Endothelial cell of umbilical vein (primary cell): Measurements from ENCODE around the gene ZNF618.

Experiments used
- CTCF ChIP-seq, 2 donors: IDR thresholded peaks; 1 replicate in 1 of 2; 2 replicates in 1 of 2; pipeline ENCODE4 v1.5.1; 2011; ENCODE audit warnings: low read length in 2 of 2, mild to moderate bottlenecking in 2 of 2, moderate library complexity in 2 of 2, control low read depth in 1 of 2, inconsistent platforms in 1 of 2, low read depth in 1 of 2; ENCODE audit not compliant: insufficient read depth in 1 of 2; ENCODE audit errors: extremely low read depth in 1 of 2
- EZH2 ChIP-seq: IDR thresholded peaks from 2 replicates; pipeline ENCODE4 v1.6.1; 2012; ENCODE audit warnings: borderline replicate concordance, low read depth, mild to moderate bottlenecking, moderate library complexity, low read length, inconsistent platforms; ENCODE audit not compliant: severe bottlenecking
- FOS ChIP-seq: IDR thresholded peaks from 2 replicates; pipeline ENCODE4 v1.6.1; 2011; ENCODE audit warnings: mild to moderate bottlenecking, low read length, moderate library complexity, borderline replicate concordance; ENCODE audit not compliant: insufficient read depth
- GATA2 ChIP-seq: IDR thresholded peaks from 2 replicates; pipeline ENCODE4 v1.7.0; 2011; ENCODE audit warnings: low read depth, mild to moderate bottlenecking, moderate library complexity, mixed read lengths, low read length; ENCODE audit not compliant: insufficient read length, insufficient read depth
- JUN ChIP-seq: IDR thresholded peaks from 2 replicates; pipeline ENCODE4 v1.6.1; 2011; ENCODE audit warnings: borderline replicate concordance, low read depth; ENCODE audit not compliant: insufficient read length, insufficient read depth
- MAX ChIP-seq: IDR thresholded peaks from 2 replicates; pipeline ENCODE4 v1.6.1; 2011; ENCODE audit not compliant: insufficient read depth, insufficient read length
- MYC ChIP-seq: IDR thresholded peaks from one replicate; pipeline ENCODE4 v1.6.1; 2011; ENCODE audit warnings: mild to moderate bottlenecking, low read depth, low read length
- POLR2A ChIP-seq: IDR thresholded peaks from 2 replicates; pipeline ENCODE4 v1.6.1; 2012; ENCODE audit warnings: low read depth, mild to moderate bottlenecking, control low read depth, low read length
- POLR2AphosphoS5 ChIP-seq: IDR thresholded peaks from 2 replicates; pipeline ENCODE4 v1.6.1; 2012; ENCODE audit warnings: low read depth, mild to moderate bottlenecking, control low read depth, low read length, moderate library complexity; ENCODE audit not compliant: insufficient read depth

DNA sequence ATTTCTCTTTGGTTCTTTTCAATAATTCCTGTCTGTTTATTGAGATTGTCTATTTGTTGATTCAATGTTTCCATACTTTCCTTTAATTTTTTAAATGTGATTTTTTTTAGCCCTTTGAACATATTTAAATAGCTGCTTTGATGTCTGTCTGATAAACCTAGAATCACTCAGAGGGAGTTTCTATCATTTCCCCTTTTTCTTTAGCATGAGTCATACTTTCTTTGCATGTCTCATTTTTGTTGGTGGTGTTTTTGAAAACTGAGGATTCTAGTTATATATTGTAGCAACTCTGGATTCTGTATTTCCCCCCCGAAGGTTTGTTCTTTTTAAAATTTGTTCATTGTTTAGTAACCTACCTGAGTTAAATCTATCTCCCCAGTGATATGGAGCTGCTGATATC, 24.2 kb upstream of the ZNF618 start:
- TF ChIP-seq POLR2A = no peak
- TF ChIP-seq MYC = no peak
- no peak for TF ChIP-seq CTCF (IDR thresholded peaks at IDR 0.05; ENCODE audit: extremely low read depth in 1 of 2, insufficient read depth in 1 of 2, low read depth in 1 of 2, low read length in 2 of 2)
- TF ChIP-seq POLR2AphosphoS5 = no peak
- TF ChIP-seq EZH2 = no peak
- no peak for TF ChIP-seq MAX
- peak; percentile 24 for TF ChIP-seq FOS
- no peak for TF ChIP-seq GATA2
- peak; percentile 33 for TF ChIP-seq JUN
